Endothelial cell (in vitro differentiated cells): Measurements from ENCODE around the gene EHMT1. TPM values are rescaled to one million over a fixed set of nuclear protein-coding genes. Genes with fewer than 3 reads are reported as not detected.

Experiments used
- DNase-seq: peaks from one replicate; pipeline ENCODE4 v3.0.0; 2021; ENCODE audit warnings: low spot score
- H3K27ac Mint-ChIP-seq: one replicate; pipeline ENCODE4 v1.8.0; 2021; ENCODE audit warnings: mixed read lengths, inconsistent platforms; ENCODE audit not compliant: unreplicated experiment
- H3K27me3 Mint-ChIP-seq: one replicate; pipeline ENCODE4 v1.8.0; 2021; ENCODE audit warnings: mild to moderate bottlenecking, moderate library complexity, mixed read lengths, inconsistent platforms; ENCODE audit not compliant: unreplicated experiment
- H3K36me3 Mint-ChIP-seq: one replicate; pipeline ENCODE4 v1.8.0; 2021; ENCODE audit warnings: mild to moderate bottlenecking, low read depth, mixed read lengths, inconsistent platforms; ENCODE audit not compliant: unreplicated experiment
- H3K4me1 Mint-ChIP-seq: one replicate; pipeline ENCODE4 v1.8.0; 2021; ENCODE audit warnings: mild to moderate bottlenecking, mixed read lengths, inconsistent platforms; ENCODE audit not compliant: unreplicated experiment
- H3K4me3 Mint-ChIP-seq: one replicate; pipeline ENCODE4 v1.8.0; 2021; ENCODE audit warnings: mild to moderate bottlenecking, mixed read lengths, inconsistent platforms; ENCODE audit not compliant: unreplicated experiment
- H3K9me3 Mint-ChIP-seq: one replicate; pipeline ENCODE4 v1.8.0; 2021; ENCODE audit warnings: mixed read lengths, inconsistent platforms; ENCODE audit not compliant: unreplicated experiment
- CTCF ChIP-seq: fragments of 200-600 bp; sonication (generic); IDR thresholded peaks from one replicate; pipeline ENCODE4 v1.5.0; 2021; ENCODE audit warnings: antibody characterized with exemption; ENCODE audit not compliant: unreplicated experiment
- total RNA-seq: library from RNA; stranded (reverse); fragmentation: NEBNext Ultra II Directional; extraction: Animal tissue kit (Norgen Biotek cat#: 25700); gene quantifications from one replicate; pipeline ENCODE4 v1.2.1, GENCODE V29; 2021; ENCODE audit not compliant: unreplicated experiment

The EHMT1 gene
- total RNA-seq, 1 donor from 2014 or later: 120 TPM

GRCh38 chr9:137784641-137785513 lies 166.1 kb downstream of the EHMT1 start:
- no peak for TF ChIP-seq CTCF
- H3K4me3 Mint-ChIP-seq: peak overlapping the region; percentile 23
- no peak for DNase-seq

GRCh38 chr9:137785704-137786161 lies 166.9 kb downstream of the EHMT1 start:
- peaks cover 6% of the 10 kb centered on the region for H3K27me3 Mint-ChIP-seq
- no peak overlapping the region for H3K4me3 Mint-ChIP-seq
- no peaks in the 10 kb centered on the region for H3K9me3 Mint-ChIP-seq
- no peak for TF ChIP-seq CTCF
- H3K27ac Mint-ChIP-seq: peak overlapping the region; percentile 34
- no peak for DNase-seq
- peaks cover 23% of the 10 kb centered on the region for H3K36me3 Mint-ChIP-seq
- H3K4me1 Mint-ChIP-seq: peaks cover 9% of the 10 kb centered on the region

More at GRCh38 chr9:137784641-137785513, 166.1 kb downstream of the EHMT1 start:
- Mint-ChIP-seq H3K27ac (no peak overlapping the region), H3K27me3 (peaks cover 6% of the 10 kb centered on the region), H3K9me3 (no peaks in the 10 kb centered on the region), H3K4me1 (peaks cover 9% of the 10 kb centered on the region), H3K36me3 (peaks cover 23% of the 10 kb centered on the region)

- no peak for TF ChIP-seq CTCF
- Mint-ChIP-seq H3K9me3 (no peaks in the 10 kb centered on the region), H3K4me3 (peak overlapping the region; percentile 28), H3K27ac (no peak overlapping the region), H3K27me3 (peaks cover 6% of the 10 kb centered on the region), H3K36me3 (peaks cover 29% of the 10 kb centered on the region), H3K4me1 (peaks cover 9% of the 10 kb centered on the region)
- no peak for DNase-seq
Observed at GRCh38 chr9:137786511-137786920, 167.7 kb downstream of the EHMT1 start.

- TF ChIP-seq CTCF: no peak
- DNase-seq: no peak
- H3K27me3 Mint-ChIP-seq: peaks cover 6% of the 10 kb centered on the region
- peak overlapping the region; percentile 2 for H3K4me3 Mint-ChIP-seq
- peaks cover 9% of the 10 kb centered on the region for H3K4me1 Mint-ChIP-seq
- H3K36me3 Mint-ChIP-seq: peaks cover 29% of the 10 kb centered on the region
- H3K9me3 Mint-ChIP-seq: no peaks in the 10 kb centered on the region
- H3K27ac Mint-ChIP-seq: no peak overlapping the region
Observed at GRCh38 chr9:137787381-137787780, 168.6 kb downstream of the EHMT1 start.
